Prostate gland (tissue), 2 donors: Measurements from ENCODE around the gene FSIP1.

Experiments
- POLR2A ChIP-seq: fragments of 450-650 bp; IDR thresholded peaks from one replicate; pipeline ENCODE4 v1.6.1; 2016; ENCODE audit warnings: antibody characterized with exemption, mild to moderate bottlenecking
- TF ChIP-seq, protein P1 (sequence below), 4 experiments: fragments of 200-600 bp in 2 of 4; fragments of 450-650 bp in 2 of 4; sonication (generic) in 2 of 4; IDR thresholded peaks; 1 replicate in 3 of 4; 2 replicates in 1 of 4; pipeline ENCODE4 v1.5.1; 2016 to 2019; ENCODE audit warnings: antibody characterized with exemption in 4 of 4, mild to moderate bottlenecking in 2 of 4, moderate library complexity in 2 of 4

DNA sequence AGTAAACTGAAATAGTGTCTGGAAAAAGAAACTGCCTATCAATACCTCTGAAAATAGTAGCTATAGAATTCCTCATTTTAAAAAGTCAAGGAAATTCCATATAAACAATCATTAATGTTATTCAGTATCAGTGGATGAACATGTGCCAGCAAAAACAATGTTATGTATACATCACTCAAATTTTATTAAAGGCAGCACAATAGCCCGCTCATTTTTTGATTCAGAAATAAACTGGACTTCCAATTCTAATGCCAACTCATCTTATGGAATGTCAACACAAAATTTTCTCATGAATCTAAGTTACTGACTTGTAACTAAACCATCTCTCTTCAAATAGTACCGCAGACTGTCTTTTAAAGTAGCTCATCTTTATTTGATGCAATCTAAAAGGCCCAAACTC, 182.8 kb downstream of the FSIP1 start:
- TF ChIP-seq, protein P1, sequence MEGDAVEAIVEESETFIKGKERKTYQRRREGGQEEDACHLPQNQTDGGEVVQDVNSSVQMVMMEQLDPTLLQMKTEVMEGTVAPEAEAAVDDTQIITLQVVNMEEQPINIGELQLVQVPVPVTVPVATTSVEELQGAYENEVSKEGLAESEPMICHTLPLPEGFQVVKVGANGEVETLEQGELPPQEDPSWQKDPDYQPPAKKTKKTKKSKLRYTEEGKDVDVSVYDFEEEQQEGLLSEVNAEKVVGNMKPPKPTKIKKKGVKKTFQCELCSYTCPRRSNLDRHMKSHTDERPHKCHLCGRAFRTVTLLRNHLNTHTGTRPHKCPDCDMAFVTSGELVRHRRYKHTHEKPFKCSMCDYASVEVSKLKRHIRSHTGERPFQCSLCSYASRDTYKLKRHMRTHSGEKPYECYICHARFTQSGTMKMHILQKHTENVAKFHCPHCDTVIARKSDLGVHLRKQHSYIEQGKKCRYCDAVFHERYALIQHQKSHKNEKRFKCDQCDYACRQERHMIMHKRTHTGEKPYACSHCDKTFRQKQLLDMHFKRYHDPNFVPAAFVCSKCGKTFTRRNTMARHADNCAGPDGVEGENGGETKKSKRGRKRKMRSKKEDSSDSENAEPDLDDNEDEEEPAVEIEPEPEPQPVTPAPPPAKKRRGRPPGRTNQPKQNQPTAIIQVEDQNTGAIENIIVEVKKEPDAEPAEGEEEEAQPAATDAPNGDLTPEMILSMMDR (IDR thresholded peaks at IDR 0.05): no peak
- TF ChIP-seq POLR2A: no peak
